ENCODE data around the gene NOTCH4. TPM values are rescaled to one million over a fixed set of nuclear protein-coding genes. Genes with fewer than 3 reads are reported as not detected.
A peak's percentile ranks its signal among the peaks of the same experiment; 100 is the strongest.
"Not testable (repeated sequence)": the region's sequence is repeated elsewhere in the genome, so short reads cannot be mapped to it uniquely, and the experiment has no call there.

The NOTCH4 gene
- 151 TPM for total RNA-seq (ENCODE audit: unreplicated experiment)
- long read RNA-seq, transcript NOTCH4-203 (11 exons, 3,075 nt), result major isoform, 19 of 54 reads
- long read RNA-seq, partial matches to known transcripts, result 20 of 54 reads
- long read RNA-seq, other reads (novel, unspliced or antisense), result 15 of 54 reads

- peaks cover 20% of the 10 kb centered on the region for H3K36me3 Mint-ChIP-seq (ENCODE audit: low read depth, unreplicated experiment)
- H3K27me3 Mint-ChIP-seq (ENCODE audit: unreplicated experiment), result peaks cover 8% of the 10 kb centered on the region
- peaks cover 47% of the 10 kb centered on the region for H3K4me1 Mint-ChIP-seq (ENCODE audit: unreplicated experiment)
- peak within 1 kb of the TSS; percentile 91 for H3K27ac Mint-ChIP-seq (ENCODE audit: unreplicated experiment)
- no peak for TF ChIP-seq CTCF (IDR thresholded peaks at IDR 0.05; ENCODE audit: unreplicated experiment)
- no peaks in the 10 kb centered on the region for H3K9me3 Mint-ChIP-seq (ENCODE audit: unreplicated experiment)
- H3K4me3 Mint-ChIP-seq (ENCODE audit: unreplicated experiment), result peak within 1 kb of the TSS; percentile 88
- DNase-seq (ENCODE audit: low spot score), result peak; percentile 19
Observed at GRCh38 chr6:32223258-32224235, at the start of gene NOTCH4. Gene NOTCH4 (minus strand): TSS chr6:32224067. CDS start chr6:32223928, 139 bp downstream.

GRCh38 chr6:32271429-32271828 lies 47.6 kb upstream of the NOTCH4 start:
- H3K4me1 Mint-ChIP-seq (ENCODE audit: unreplicated experiment), result no peaks in the 10 kb centered on the region
- no peaks in the 10 kb centered on the region for H3K9me3 Mint-ChIP-seq (ENCODE audit: unreplicated experiment)
- no peak overlapping the region for H3K4me3 Mint-ChIP-seq (ENCODE audit: unreplicated experiment)
- no peaks in the 10 kb centered on the region for H3K27me3 Mint-ChIP-seq (ENCODE audit: unreplicated experiment)
- DNase-seq (ENCODE audit: low spot score), result no peak
- H3K36me3 Mint-ChIP-seq (ENCODE audit: low read depth, unreplicated experiment), result no peaks in the 10 kb centered on the region
- no peak overlapping the region for H3K27ac Mint-ChIP-seq (ENCODE audit: unreplicated experiment)
- TF ChIP-seq CTCF (IDR thresholded peaks at IDR 0.05; ENCODE audit: unreplicated experiment), result no peak

- not testable (repeated sequence) for H3K36me3 Mint-ChIP-seq (ENCODE audit: low read depth, unreplicated experiment); H3K4me1 Mint-ChIP-seq (ENCODE audit: unreplicated experiment); DNase-seq (ENCODE audit: low spot score); H3K9me3 Mint-ChIP-seq (ENCODE audit: unreplicated experiment); H3K27ac Mint-ChIP-seq (ENCODE audit: unreplicated experiment); H3K27me3 Mint-ChIP-seq (ENCODE audit: unreplicated experiment); H3K4me3 Mint-ChIP-seq (ENCODE audit: unreplicated experiment)
Observed at GRCh38 chr6:32268459-32268858, 44.6 kb upstream of the NOTCH4 start.

- H3K27ac Mint-ChIP-seq (ENCODE audit: unreplicated experiment), result no peak overlapping the region
- TF ChIP-seq CTCF (IDR thresholded peaks at IDR 0.05; ENCODE audit: unreplicated experiment), result no peak
- H3K27me3 Mint-ChIP-seq (ENCODE audit: unreplicated experiment), result no peaks in the 10 kb centered on the region
- no peak for DNase-seq (ENCODE audit: low spot score)
- H3K9me3 Mint-ChIP-seq (ENCODE audit: unreplicated experiment), result no peaks in the 10 kb centered on the region
- H3K36me3 Mint-ChIP-seq (ENCODE audit: low read depth, unreplicated experiment), result peaks cover 5% of the 10 kb centered on the region
- no peaks in the 10 kb centered on the region for H3K4me1 Mint-ChIP-seq (ENCODE audit: unreplicated experiment)
- H3K4me3 Mint-ChIP-seq (ENCODE audit: unreplicated experiment), result no peak overlapping the region
Observed at GRCh38 chr6:32267035-32267434, 43.2 kb upstream of the NOTCH4 start.

GRCh38 chr6:32257262-32257661 lies 33.4 kb upstream of the NOTCH4 start:
- H3K4me3 Mint-ChIP-seq (ENCODE audit: unreplicated experiment); DNase-seq (ENCODE audit: low spot score); H3K36me3 Mint-ChIP-seq (ENCODE audit: low read depth, unreplicated experiment); H3K27me3 Mint-ChIP-seq (ENCODE audit: unreplicated experiment); H3K27ac Mint-ChIP-seq (ENCODE audit: unreplicated experiment); H3K9me3 Mint-ChIP-seq (ENCODE audit: unreplicated experiment): not testable (repeated sequence)
- H3K4me1 Mint-ChIP-seq (ENCODE audit: unreplicated experiment), result peaks cover 16% of the 10 kb centered on the region
